ENCODE data around the gene CASP8.

DNA sequence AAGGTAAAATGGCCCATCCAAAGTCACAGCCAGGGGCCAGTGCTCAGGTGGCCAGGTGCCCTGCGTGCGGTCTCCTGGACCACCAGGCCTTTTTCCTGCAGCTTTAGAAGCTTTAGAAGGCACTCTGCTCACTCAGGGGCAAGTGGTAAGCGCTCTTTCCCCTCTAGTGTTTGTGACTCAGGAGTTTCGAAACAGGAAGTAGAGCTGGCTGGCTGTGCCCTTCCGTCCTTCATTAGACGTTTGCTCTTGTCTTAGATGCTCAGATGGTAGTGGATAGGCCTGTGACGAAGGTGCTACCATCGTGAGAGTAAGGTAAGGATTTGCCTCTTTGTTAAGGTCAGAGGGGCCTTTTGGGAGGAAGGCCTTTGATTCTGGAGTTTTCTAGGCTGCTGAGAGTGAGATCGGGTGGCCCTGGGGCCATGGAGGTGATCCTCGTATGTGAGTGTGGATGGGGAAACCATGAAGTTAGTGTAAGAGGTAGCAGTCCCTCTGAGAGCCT, at the start of gene CASP8:
- TF ChIP-seq, protein P1, sequence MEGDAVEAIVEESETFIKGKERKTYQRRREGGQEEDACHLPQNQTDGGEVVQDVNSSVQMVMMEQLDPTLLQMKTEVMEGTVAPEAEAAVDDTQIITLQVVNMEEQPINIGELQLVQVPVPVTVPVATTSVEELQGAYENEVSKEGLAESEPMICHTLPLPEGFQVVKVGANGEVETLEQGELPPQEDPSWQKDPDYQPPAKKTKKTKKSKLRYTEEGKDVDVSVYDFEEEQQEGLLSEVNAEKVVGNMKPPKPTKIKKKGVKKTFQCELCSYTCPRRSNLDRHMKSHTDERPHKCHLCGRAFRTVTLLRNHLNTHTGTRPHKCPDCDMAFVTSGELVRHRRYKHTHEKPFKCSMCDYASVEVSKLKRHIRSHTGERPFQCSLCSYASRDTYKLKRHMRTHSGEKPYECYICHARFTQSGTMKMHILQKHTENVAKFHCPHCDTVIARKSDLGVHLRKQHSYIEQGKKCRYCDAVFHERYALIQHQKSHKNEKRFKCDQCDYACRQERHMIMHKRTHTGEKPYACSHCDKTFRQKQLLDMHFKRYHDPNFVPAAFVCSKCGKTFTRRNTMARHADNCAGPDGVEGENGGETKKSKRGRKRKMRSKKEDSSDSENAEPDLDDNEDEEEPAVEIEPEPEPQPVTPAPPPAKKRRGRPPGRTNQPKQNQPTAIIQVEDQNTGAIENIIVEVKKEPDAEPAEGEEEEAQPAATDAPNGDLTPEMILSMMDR (IDR thresholded peaks at IDR 0.05; ENCODE audit: insufficient read depth, low read depth, low read length), result no peak
- TF ChIP-seq EZH2 (IDR thresholded peaks at IDR 0.05; ENCODE audit: insufficient read depth, low read length), result no peak

Data from astrocyte (in vitro differentiated cells and primary cell).